AG10803 (cell line): ENCODE results near the gene TYW1B.
"Not testable (repeated sequence)": the region's sequence is repeated elsewhere in the genome, so short reads cannot be mapped to it uniquely, and the experiment has no call there.

Source experiments
- DNase-seq: peaks from one replicate; pipeline ENCODE4 v3.0.0; 2010; ENCODE audit warnings: low read depth
- H3K4me3 ChIP-seq: 2 replicates; pipeline ENCODE4 v1.5.1; 2011; ENCODE audit warnings: mild to moderate bottlenecking, low read length, control low read depth
- TF ChIP-seq, protein P1 (sequence below): conservative IDR thresholded peaks from 2 replicates; pipeline ENCODE4 v1.5.1; 2011; ENCODE audit warnings: mild to moderate bottlenecking, low read length, control low read depth, inconsistent platforms

Gene TYW1B

DNA sequence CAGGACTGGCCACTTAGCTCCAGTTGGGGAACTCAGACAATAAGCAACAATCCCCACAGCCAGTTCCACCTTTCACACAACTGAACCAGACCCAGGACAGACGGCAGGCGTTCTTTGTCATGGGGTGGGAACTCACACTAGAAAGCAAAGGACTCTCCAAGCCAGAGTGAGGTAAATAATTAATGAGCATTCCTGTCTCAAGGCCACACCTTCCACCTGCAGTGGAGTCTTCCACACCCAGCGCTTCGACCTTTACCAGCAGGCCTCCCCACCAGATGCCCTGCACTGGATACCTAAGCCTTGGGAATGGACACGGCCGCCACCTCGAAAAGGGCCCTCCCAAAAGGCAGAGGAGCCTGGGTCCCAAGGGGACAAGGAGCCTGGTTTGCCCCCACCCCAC, 105.3 kb downstream of the TYW1B start:
- DNase-seq, H3K4me3 ChIP-seq: not testable (repeated sequence)

DNA sequence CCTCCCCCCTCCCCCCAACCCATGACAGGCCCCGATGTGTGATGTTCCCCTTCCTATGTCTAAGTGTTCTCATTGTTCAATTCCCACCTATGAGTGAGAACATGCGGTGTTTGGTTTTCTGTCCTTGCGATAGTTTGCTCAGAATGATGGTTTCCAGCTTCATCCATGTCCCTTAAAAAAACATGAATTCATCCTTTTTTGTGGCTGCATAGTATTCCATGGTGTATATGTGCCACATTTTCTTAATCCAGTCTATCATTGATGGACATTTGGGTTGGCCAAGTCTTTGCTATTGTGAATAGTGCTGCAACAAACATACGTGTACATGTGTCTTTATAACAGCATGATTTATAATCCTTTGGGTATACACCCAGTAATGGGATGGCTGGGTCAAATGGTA, 107.1 kb downstream of the TYW1B start:
- not testable (repeated sequence) for H3K4me3 ChIP-seq, DNase-seq

DNA sequence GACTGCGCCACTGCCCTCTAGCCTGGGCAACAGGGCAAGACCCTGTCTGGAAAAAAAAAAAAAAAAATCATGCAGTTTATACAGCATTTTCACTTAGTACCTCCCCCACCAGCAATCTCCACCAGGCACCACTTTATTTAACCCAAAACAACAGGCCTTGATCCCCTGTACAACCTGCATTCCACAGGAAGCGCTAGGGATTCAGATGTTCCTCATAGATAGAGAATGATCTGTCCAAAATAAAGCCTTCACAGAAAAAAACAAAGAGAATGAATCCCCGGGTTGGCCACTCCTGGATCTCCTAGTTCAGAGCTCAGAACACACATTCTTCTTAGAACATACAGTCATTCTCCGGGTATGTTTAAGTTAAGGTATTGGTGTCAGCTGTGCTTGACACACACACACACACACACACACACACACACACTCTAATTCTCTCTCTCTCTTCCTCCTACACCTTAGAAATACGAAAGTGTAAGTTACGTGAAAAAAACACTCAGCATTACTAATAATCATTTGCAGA, 110.7 kb downstream of the TYW1B start:
- H3K4me3 ChIP-seq, DNase-seq: not testable (repeated sequence)

DNA sequence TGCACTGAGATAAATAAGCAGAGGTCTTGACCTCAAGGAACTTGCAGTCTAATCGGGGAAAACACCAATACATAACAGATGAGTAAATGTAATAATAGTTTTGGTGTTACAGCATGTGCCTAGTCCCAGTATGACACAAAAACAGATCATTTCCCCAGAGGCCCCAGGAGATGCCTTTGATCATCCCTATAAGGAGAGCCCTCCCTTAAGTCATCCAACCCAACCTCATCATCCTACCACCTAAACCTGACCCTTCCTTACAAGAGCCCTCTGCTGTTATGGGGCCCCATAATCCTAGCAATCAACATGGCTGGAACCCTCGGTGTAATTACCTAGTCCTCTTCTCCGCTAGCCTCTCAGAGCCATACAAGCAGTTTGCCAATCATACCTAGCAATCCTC, 116.1 kb downstream of the TYW1B start:
- DNase-seq = not testable (repeated sequence)

DNA sequence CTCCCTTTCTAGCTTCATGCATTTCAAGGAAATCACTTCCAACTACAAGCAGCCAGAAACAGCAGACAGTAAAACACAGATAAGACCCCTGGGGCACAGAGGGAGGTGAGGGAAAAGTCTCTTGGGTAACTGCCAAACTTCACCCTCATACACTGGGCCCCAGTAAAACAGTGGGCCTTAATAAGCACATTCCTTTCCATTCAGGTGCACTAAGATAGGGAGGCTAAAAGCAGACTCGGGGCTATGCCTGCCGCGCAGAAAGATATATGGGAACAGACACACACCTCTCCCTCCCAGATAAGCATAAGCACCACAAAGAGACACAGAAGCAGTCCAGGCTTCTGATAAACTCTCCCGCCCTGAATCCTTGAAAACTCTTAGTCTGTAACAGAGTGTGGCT, 117.0 kb downstream of the TYW1B start:
- TF ChIP-seq, protein P1, sequence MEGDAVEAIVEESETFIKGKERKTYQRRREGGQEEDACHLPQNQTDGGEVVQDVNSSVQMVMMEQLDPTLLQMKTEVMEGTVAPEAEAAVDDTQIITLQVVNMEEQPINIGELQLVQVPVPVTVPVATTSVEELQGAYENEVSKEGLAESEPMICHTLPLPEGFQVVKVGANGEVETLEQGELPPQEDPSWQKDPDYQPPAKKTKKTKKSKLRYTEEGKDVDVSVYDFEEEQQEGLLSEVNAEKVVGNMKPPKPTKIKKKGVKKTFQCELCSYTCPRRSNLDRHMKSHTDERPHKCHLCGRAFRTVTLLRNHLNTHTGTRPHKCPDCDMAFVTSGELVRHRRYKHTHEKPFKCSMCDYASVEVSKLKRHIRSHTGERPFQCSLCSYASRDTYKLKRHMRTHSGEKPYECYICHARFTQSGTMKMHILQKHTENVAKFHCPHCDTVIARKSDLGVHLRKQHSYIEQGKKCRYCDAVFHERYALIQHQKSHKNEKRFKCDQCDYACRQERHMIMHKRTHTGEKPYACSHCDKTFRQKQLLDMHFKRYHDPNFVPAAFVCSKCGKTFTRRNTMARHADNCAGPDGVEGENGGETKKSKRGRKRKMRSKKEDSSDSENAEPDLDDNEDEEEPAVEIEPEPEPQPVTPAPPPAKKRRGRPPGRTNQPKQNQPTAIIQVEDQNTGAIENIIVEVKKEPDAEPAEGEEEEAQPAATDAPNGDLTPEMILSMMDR = no peak
- no peak overlapping the region for H3K4me3 ChIP-seq
- DNase-seq = no peak

More for the DNA sequence above, 116.1 kb downstream of the TYW1B start:
- H3K4me3 ChIP-seq = not testable (repeated sequence)

DNA sequence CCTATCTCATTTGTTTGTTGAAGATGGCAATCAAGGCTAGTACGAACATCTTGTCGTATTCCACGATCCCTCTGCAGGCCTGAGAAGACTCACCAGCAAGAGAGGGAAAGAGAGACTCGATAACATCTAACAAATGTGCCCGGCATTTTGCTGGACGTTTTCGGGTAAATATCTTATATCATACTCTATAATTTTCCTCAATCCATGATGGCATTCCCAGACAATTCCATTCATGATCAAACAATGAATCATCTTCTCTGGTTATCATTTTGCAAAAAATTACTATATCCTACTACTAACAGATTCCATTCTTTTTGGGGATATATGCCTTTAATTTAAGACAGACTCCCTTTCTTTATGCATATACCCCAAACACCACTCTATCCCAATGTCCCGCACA, 118.1 kb downstream of the TYW1B start:
- DNase-seq = no peak
- TF ChIP-seq, protein P1 = no peak
- H3K4me3 ChIP-seq = no peak overlapping the region

DNA sequence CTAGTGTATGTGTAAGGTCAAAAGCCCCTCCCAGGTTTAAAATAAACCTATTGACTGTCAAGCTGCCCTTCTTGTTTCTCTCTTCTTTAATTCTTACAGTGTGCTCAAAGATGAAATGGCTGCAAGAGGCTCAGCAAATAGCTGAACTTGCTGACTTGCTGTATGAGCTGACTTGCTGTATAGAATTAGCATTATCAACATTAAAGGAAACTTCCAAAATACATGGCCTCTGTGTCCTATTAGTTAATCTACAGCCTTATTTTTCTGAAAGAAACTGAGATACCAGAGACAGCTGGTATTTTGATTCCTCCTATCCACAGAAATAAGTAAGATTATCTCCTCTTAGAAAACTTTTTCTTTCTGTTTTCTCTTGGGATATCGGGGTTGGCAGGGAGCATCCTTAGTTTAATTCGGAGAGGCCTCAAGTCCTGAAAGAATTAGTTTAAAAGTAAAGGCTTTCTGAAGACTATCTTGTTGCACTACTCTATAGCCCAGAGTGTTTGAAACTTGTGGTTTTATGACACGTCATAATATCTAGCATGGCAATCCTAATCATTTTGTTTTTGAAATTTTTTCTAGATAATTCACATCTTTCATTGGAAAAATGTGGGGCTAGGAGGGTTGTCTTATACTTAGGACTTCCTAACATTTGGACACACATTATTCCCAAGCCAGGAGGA, 119.5 kb downstream of the TYW1B start:
- not testable (repeated sequence) for DNase-seq, H3K4me3 ChIP-seq

DNA sequence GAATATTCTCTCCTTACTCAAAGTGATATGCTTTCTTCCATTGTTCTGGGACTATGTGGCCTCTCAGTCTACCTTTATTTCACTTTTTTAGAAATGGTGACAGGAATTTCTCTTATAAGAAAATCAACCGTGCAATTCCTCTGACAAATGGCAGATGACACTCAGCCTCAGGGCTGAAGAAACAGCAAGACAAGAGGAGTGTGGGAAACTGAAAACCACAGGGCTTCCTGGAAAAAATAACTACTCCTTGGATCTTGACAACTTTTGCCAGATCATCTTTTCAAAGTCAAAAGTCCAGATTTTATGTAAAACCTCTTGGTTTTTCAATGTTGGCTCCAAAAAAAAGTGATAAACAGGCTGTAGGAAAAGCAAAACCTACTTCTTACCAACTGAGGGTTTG, 121.5 kb downstream of the TYW1B start:
- DNase-seq = no peak
- H3K4me3 ChIP-seq = no peak overlapping the region
- TF ChIP-seq, protein P1 = no peak

DNA sequence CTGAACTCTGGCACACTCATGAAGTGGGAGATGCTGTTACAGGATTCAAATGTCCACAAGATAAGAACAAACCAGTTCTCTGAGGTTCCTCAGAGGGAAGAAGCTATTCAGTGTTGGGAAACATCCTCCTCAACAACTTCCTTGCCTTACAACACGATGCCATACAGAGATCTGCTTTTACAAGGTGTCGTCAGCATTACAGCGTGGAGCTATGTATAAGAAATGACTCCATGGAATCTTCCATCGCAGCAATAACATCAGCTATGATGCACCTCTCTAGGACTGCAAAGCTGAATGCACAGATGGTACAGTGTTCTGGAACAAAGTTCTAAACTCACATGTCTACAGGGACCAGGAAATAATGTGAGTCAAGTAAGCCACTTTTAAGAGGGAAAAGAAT, 122.3 kb downstream of the TYW1B start:
- H3K4me3 ChIP-seq, DNase-seq: not testable (repeated sequence)

DNA sequence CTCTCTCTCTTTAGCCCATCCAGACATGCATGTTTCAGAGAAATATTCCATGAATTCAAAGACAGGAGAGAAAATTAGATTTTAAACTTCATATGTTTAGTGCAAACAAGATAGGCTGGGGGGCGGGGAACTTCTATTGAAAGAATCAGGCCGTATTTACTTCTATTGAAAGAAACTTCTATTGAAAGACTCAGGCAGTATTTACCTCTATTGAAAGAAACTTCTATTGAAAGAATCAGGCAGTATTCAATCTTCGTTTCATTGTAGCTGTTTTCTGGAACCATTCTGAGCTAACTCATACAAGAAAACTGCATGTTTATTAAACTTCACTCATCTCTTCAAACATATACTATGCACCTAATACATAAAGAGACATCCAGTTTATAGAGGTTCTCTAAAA, 123.1 kb downstream of the TYW1B start:
- TF ChIP-seq, protein P1 = no peak
- DNase-seq = no peak
- H3K4me3 ChIP-seq = no peak overlapping the region

DNA sequence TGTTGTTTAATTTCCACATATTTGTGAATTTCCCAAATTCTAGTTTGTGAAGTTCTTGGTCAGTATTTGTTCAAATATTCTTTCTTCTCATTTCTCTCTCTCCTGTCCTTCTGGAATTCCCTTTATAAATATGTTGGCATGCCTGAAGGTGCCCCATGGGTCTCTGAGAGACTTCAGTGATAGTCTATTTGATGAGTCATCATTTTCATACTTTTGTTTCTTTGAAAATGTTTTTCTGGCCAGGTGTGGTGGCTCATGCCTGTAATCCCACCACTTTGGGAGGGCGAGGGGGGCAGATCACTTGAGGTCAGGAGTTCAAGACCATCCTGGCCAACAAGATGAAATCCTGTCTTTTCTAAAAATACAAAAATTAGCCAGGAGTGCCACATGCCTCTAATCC, 127.5 kb downstream of the TYW1B start:
- not testable (repeated sequence) for DNase-seq, H3K4me3 ChIP-seq

DNA sequence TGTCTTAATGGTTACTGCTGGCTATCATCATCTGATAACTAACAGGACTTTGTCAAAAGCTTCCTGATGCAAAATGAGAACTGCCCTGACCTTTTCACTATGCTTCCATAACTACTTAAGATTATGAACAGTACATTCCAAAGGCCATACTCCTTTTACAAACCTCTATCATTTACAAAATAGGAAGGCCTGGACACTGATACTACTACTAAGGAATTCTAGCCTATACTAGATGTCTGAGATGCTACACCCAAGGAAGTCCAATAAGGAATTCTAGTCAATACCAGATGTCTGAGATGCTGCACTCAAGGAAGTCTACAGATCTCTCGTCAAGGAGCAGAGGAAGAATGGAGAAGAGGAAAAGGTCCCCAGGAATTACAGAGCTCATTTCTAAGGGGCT, 130.9 kb downstream of the TYW1B start:
- H3K4me3 ChIP-seq = not testable (repeated sequence)
- peak; percentile 31 for DNase-seq

DNA sequence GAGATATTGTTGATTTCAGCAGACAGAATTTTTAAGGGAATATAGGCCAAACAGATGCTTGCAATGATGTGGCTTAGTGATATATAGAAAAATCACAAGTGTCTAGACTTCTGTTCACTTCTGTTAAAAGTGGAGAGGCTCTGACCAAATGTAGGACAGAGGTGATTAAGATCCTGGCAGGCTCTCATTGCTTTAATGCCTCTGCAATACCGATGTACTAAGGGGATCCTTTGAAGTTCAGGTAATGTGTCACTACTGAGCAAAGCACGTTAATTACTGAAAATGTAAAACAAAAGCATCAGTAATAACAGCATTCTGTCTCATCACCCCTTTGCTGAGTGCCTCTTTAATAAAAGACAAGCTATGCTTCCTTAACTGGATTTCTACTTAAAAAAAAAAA, 131.4 kb downstream of the TYW1B start:
- not testable (repeated sequence) for H3K4me3 ChIP-seq, DNase-seq

DNA sequence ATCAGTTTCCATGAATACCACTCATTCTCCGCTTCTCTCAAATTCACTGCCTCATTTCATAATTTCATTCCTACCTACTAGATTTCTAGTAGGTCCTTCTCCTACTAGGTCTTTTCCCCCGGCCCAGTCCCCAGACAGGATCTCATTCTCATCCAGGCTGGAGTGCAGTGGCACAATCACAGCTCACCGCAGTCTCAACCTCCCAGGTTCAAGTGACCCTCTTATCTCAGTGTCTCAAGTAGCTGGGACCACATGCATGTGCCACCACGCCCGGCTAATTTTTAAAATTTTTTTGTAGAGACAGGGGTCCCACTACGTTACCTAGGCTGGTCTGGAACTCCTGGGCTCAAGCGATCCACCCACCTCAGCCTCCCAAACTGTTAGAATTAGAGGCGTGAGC, 132.5 kb downstream of the TYW1B start:
- DNase-seq, H3K4me3 ChIP-seq: not testable (repeated sequence)

DNA sequence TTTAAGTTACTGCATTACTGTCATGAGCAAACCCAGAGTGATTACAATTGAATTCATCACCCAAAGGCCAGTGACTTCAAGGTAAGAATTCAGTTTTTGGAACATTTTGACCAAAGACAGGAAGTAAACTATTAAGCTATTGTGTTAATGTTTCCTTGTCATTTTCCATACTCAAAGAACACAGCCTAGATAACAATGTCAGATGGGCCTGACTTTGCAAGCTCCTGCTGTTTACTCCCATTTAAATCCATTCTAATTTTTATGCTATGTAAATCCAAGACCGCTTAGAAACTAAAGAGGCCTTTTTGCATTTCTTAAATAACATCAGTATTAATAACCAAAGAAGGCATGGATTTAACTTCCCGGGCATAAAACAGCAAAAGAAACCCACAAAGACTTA, 136.6 kb downstream of the TYW1B start:
- DNase-seq, H3K4me3 ChIP-seq: not testable (repeated sequence)

DNA sequence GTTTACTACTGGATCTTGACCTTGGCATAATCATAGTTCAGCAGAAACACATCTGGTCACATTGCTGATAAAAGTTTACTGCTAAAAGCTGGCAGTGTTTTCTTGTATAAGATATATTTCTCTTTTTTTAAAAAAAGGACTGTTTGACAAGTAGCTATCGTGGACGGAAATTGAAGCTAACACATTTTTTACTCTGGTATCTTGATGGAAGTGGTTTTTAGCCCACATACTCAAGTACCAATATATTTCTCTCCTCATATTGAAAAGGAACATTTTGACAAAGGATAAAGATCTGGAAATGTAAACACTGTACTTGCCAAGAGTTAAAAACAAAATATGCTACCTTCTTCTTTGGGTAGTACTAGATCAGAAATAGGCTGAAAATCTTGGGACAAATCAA, 137.8 kb downstream of the TYW1B start:
- DNase-seq, H3K4me3 ChIP-seq: not testable (repeated sequence)
